CD8-positive, alpha-beta memory T cell (primary cell): ENCODE data around the gene UNC45B. TPM values are rescaled to one million over a fixed set of nuclear protein-coding genes. Genes with fewer than 3 reads are reported as not detected.
"Not testable (repeated sequence)": the region's sequence is repeated elsewhere in the genome, so short reads cannot be mapped to it uniquely, and the experiment has no call there.

Experiments
- CTCF ChIA-PET: fragments of 350-600 bp; sonication (Branson Sonifier 250); formaldehyde crosslinking; loops from one replicate; lab custom pipeline; 2021; ENCODE audit warnings: antibody characterized with exemption; lab: Charles Lee
- POLR2A ChIA-PET: fragments of 350-600 bp; sonication (Branson Sonifier 250); formaldehyde crosslinking; loops from one replicate; lab custom pipeline; 2021; ENCODE audit warnings: antibody characterized with exemption; lab: Charles Lee
- DNase-seq, 5 donors: peaks; one replicate each; pipeline versions ENCODE4 v3.0.0 to v3.0.0-alpha.2; 2020 to 2022; ENCODE audit warnings: mixed read lengths in 1 of 5
- H3K27ac ChIP-seq: one replicate; pipeline ENCODE4 v1.7.0; 2013; ENCODE audit warnings: low read depth, mild to moderate bottlenecking, low read length, moderate library complexity
- H3K27me3 ChIP-seq: 2 replicates; pipeline ENCODE4 v1.7.0; 2013; ENCODE audit warnings: low read length, mild to moderate bottlenecking; ENCODE audit not compliant: insufficient read depth, poor library complexity, severe bottlenecking
- H3K36me3 ChIP-seq: 2 replicates; pipeline ENCODE4 v1.7.0; 2013; ENCODE audit warnings: mild to moderate bottlenecking, low read length, moderate library complexity; ENCODE audit not compliant: insufficient read depth
- H3K4me1 ChIP-seq: 2 replicates; pipeline ENCODE4 v1.7.0; 2013; ENCODE audit warnings: mild to moderate bottlenecking, low read length, moderate library complexity; ENCODE audit not compliant: insufficient read depth
- H3K4me3 ChIP-seq: 2 replicates; pipeline ENCODE4 v1.7.0; 2013; ENCODE audit warnings: mild to moderate bottlenecking, low read length
- H3K9me3 ChIP-seq: 2 replicates; pipeline ENCODE4 v1.7.0; 2013; ENCODE audit warnings: mild to moderate bottlenecking, low read length
- H3K27ac Mint-ChIP-seq, 8 donors: one replicate each; pipeline ENCODE4 v1.8.0; 2020 to 2021; ENCODE audit warnings: mixed read lengths in 8 of 8, mild to moderate bottlenecking in 6 of 8, inconsistent platforms in 3 of 8, moderate library complexity in 3 of 8
- H3K27me3 Mint-ChIP-seq, 2 donors: one replicate each; pipeline ENCODE4 v1.8.0; 2020 to 2021; ENCODE audit warnings: mixed read lengths in 2 of 2, mild to moderate bottlenecking in 1 of 2, moderate library complexity in 1 of 2
- H3K36me3 Mint-ChIP-seq, 3 donors: one replicate each; pipeline ENCODE4 v1.8.0; 2020 to 2021; ENCODE audit warnings: mixed read lengths in 3 of 3, inconsistent platforms in 1 of 3, mild to moderate bottlenecking in 1 of 3
- H3K4me1 Mint-ChIP-seq, 3 donors: one replicate each; pipeline ENCODE4 v1.8.0; 2020 to 2021; ENCODE audit warnings: mixed read lengths in 3 of 3, inconsistent platforms in 1 of 3, mild to moderate bottlenecking in 1 of 3
- H3K4me3 Mint-ChIP-seq, 7 donors: one replicate each; pipeline ENCODE4 v1.8.0; 2020 to 2021; ENCODE audit warnings: mixed read lengths in 7 of 7, mild to moderate bottlenecking in 6 of 7, moderate library complexity in 4 of 7, inconsistent platforms in 2 of 7
- H3K9me3 Mint-ChIP-seq, 5 donors: one replicate each; pipeline ENCODE4 v1.8.0; 2020 to 2022; ENCODE audit warnings: mixed read lengths in 5 of 5, mild to moderate bottlenecking in 3 of 5, moderate library complexity in 2 of 5, inconsistent platforms in 1 of 5
- polyA plus RNA-seq: library from polyadenylated mRNA; unstranded; fragments of 300-500 nt; fragmentation: Illumina TruSeq; gene quantifications from one replicate; pipeline ENCODE4 v1.2.3, GENCODE V29; 2021
- total RNA-seq, 2 experiments: library from RNA; stranded (reverse); gene quantifications; one replicate each; pipeline ENCODE4 v1.2.3, GENCODE V29; 2021

Gene UNC45B
- total and polyA plus RNA-seq, 3 experiments from 2014 or later: 0.43 TPM; not detected in 2

DNA sequence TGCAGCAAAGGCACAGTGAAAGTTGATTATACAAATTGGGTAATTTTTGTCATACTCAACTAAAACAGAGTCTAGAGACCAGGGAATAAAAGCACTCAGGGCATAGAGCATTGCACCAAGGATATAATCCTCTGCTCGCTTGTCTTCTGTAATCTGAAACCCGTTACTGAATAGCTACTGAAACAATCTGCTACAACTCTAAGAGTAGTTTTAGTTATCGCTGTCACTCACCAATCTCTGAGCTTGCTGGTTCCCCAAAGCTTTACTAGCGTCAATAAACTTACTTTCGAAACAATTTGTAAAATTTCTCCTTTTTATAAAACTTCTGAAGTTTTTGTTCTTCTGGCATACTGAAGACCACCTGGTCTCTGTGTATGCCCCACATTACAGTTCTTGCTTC, 69.5 kb downstream of the UNC45B start:
- CTCF ChIA-PET: interaction anchor here (1.0 kb wide), 1 partner anchor 307 kb away, joined by 5 read pairs; no protein-coding TSS in a partner anchor
- peaks cover 80 to 95% (median 88%) of the 10 kb centered on the region in 3 donors for H3K4me1 Mint-ChIP-seq
- Histone ChIP-seq H3K4me3 (no peak overlapping the region), H3K9me3 (no peaks in the 10 kb centered on the region), H3K36me3 (no peaks in the 10 kb centered on the region), H3K27me3 (no peaks in the 10 kb centered on the region), H3K4me1 (peaks cover 77% of the 10 kb centered on the region), H3K27ac (no peak overlapping the region)
- no peaks in the 10 kb centered on the region for H3K27me3 Mint-ChIP-seq
- H3K27ac Mint-ChIP-seq: peak overlapping the region in 7 of 8 donors; percentile 41 to 99 (median 81)
- DNase-seq: no peak
- peaks cover 1 to 4% (median 2%) of the 10 kb centered on the region in 3 donors for H3K36me3 Mint-ChIP-seq
- H3K9me3 Mint-ChIP-seq: no peaks in the 10 kb centered on the region
- H3K4me3 Mint-ChIP-seq: peak overlapping the region in 3 of 7 donors; percentile 17 to 65 (median 47)
- POLR2A ChIA-PET: interaction anchor here (0.6 kb wide), 1 partner anchor 10 kb away, joined by 9 read pairs; no protein-coding TSS in a partner anchor

DNA sequence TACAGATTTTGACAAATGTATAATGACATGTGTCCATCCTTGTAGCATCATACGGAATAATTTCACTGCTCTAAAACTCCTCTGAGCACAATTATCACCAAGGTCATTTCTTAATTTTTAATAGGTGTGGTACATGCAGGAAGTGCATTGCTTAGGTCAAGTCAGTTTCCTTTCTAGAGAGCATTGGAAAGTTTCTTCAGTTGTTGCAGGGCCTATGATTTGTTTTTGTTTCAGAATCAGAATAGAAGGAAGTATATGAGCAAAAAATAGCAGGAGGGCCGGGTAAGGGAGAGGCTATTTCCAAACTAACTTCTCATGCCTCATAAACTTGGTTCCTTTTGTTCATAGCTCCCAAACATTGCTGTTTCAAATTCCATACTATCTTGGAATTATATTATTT, 71.3 kb downstream of the UNC45B start:
- H3K27ac Mint-ChIP-seq: peak overlapping the region; percentile 49 to 97 (median 91)
- H3K36me3 Mint-ChIP-seq: peaks cover 1 to 7% (median 7%) of the 10 kb centered on the region in 3 donors
- no peaks in the 10 kb centered on the region for H3K27me3 Mint-ChIP-seq
- no peaks in the 10 kb centered on the region for H3K36me3 ChIP-seq
- H3K4me3 ChIP-seq: peak overlapping the region; percentile 30
- no peak for DNase-seq
- H3K9me3 ChIP-seq: no peaks in the 10 kb centered on the region
- H3K27me3 ChIP-seq: no peaks in the 10 kb centered on the region
- H3K4me1 ChIP-seq: peaks cover 59% of the 10 kb centered on the region
- ChIA-PET POLR2A (interaction anchor here (1.4 kb wide), 1 partner anchor 21 kb away, joined by 5 read pairs; no protein-coding TSS in a partner anchor), CTCF (interaction anchor here (1.0 to 2.3 kb wide), 3 partner anchors 19 to 320 kb away, joined by 4 to 7 read pairs (median 4); no protein-coding TSS in a partner anchor)
- peaks cover 65 to 83% (median 76%) of the 10 kb centered on the region in 3 donors for H3K4me1 Mint-ChIP-seq
- peak overlapping the region; percentile 13 to 84 (median 79) for H3K4me3 Mint-ChIP-seq
- peaks cover 0 to 8% (median 3%) of the 10 kb centered on the region in 5 donors for H3K9me3 Mint-ChIP-seq
- peak overlapping the region; percentile 20 for H3K27ac ChIP-seq

DNA sequence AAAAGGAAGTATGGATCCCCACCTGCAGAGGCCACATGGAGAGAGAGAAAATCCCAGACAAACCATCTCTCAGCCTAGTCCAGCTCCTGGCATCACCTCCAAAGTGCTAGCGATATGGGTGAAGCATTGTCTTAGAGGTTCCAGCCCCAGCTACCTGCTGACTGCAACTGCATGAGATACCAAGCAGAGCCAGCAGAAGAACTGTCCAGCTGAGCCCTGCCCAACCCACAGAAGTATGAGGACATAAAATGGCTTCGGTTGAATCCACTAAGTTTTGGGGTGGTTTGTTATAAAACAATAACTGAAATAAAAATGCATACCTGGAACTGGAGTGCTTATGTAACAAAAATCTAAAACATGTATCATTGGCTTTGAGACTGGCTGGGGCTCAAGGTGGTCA, 74.8 kb downstream of the UNC45B start:
- Mint-ChIP-seq H3K27ac (peak overlapping the region in 1 of 8 donors; percentile 25), H3K9me3 (peaks cover 0 to 8% (median 3%) of the 10 kb centered on the region in 5 donors)
- POLR2A ChIA-PET: no interaction called here

DNA sequence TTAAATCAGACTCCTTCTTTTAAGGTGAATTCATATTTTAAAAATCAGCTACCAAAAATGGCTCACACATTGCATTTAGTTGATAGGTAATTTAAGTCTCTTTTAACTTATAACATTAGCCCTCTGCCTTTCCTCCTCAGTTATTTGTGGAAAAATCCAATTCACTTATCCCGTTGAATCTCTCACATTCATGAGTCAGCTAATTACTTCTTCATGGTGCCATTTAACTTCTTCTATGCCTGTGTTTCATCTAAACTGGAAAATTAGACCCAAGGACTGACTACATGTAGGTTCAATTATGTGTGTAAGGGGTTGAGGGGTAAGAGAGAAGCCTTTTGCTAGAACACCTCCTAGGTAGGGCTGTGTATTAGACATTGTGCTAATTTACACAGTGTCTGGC, 76.8 kb downstream of the UNC45B start:
- CTCF ChIA-PET: no interaction called here

More for the DNA sequence above, 74.8 kb downstream of the UNC45B start:
- Histone ChIP-seq H3K9me3 (no peaks in the 10 kb centered on the region), H3K4me3 (no peak overlapping the region), H3K27ac (no peak overlapping the region), H3K4me1 (peaks cover 31% of the 10 kb centered on the region), H3K36me3 (no peaks in the 10 kb centered on the region), H3K27me3 (no peaks in the 10 kb centered on the region)
- CTCF ChIA-PET: interaction anchor here (1.3 to 3.2 kb wide), 2 partner anchors 18 to 20 kb away, joined by 3 to 13 read pairs; partner anchors contain the start of gene SLFN5
- H3K27me3 Mint-ChIP-seq: no peaks in the 10 kb centered on the region
- peaks cover 43 to 62% (median 57%) of the 10 kb centered on the region in 3 donors for H3K4me1 Mint-ChIP-seq
- H3K36me3 Mint-ChIP-seq: peaks cover 1 to 16% (median 7%) of the 10 kb centered on the region in 3 donors
- DNase-seq: no peak
- H3K4me3 Mint-ChIP-seq: no peak overlapping the region

DNA sequence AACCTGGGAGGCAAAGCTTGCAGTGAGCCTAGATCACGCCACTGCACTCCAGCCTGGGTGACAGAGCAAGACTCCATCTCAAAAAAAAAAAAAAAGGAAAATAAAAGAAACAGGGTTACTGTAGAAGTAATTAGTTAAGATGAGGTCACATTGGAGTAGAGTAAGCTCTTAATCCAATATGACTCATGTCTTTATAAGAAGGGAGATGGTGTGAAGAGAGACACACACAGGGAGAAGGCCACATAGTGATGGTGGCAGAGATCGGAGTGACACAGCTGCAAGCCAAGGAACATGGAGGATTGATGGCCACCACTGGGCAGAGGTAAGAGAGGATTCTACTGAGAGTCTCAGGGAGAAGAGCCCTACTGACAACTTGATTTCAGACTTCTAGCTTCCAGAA, 79.9 kb downstream of the UNC45B start:
- CTCF ChIA-PET: interaction anchor here (1.2 to 2.0 kb wide), 3 partner anchors 10 to 351 kb away, joined by 3 to 6 read pairs (median 4); partner anchors contain the start of genes PEX12 and SLFN5
- no peak for DNase-seq
- no peaks in the 10 kb centered on the region for H3K36me3 ChIP-seq
- H3K4me1 Mint-ChIP-seq: peaks cover 18 to 51% (median 33%) of the 10 kb centered on the region in 3 donors
- H3K27ac Mint-ChIP-seq: peak overlapping the region in 3 of 8 donors; percentile 17 to 72 (median 63)
- no peak overlapping the region for H3K4me3 ChIP-seq
- peaks cover 0 to 7% (median 3%) of the 10 kb centered on the region in 5 donors for H3K9me3 Mint-ChIP-seq
- H3K27ac ChIP-seq: no peak overlapping the region
- H3K9me3 ChIP-seq: no peaks in the 10 kb centered on the region
- POLR2A ChIA-PET: interaction anchor here (0.7 kb wide), 1 partner anchor 10 kb away, joined by 9 read pairs; no protein-coding TSS in a partner anchor
- H3K36me3 Mint-ChIP-seq: peaks cover 5 to 37% (median 12%) of the 10 kb centered on the region in 3 donors
- peaks cover 19% of the 10 kb centered on the region for H3K4me1 ChIP-seq
- H3K4me3 Mint-ChIP-seq: no peak overlapping the region
- H3K27me3 Mint-ChIP-seq: no peaks in the 10 kb centered on the region
- H3K27me3 ChIP-seq: no peaks in the 10 kb centered on the region

More for the DNA sequence above, 76.8 kb downstream of the UNC45B start:
- H3K9me3 ChIP-seq: no peaks in the 10 kb centered on the region
- no peaks in the 10 kb centered on the region for H3K27me3 Mint-ChIP-seq
- H3K27ac ChIP-seq: no peak overlapping the region
- no peak overlapping the region for H3K4me3 ChIP-seq
- H3K27ac Mint-ChIP-seq: peak overlapping the region in 1 of 8 donors; percentile 64
- H3K36me3 ChIP-seq: no peaks in the 10 kb centered on the region
- H3K4me1 Mint-ChIP-seq: peaks cover 30 to 56% (median 43%) of the 10 kb centered on the region in 3 donors
- peaks cover 0 to 8% (median 3%) of the 10 kb centered on the region in 5 donors for H3K9me3 Mint-ChIP-seq
- no peak for DNase-seq
- POLR2A ChIA-PET: no interaction called here
- peaks cover 19% of the 10 kb centered on the region for H3K4me1 ChIP-seq
- H3K36me3 Mint-ChIP-seq: peaks cover 4 to 20% (median 7%) of the 10 kb centered on the region in 3 donors
- no peaks in the 10 kb centered on the region for H3K27me3 ChIP-seq
- H3K4me3 Mint-ChIP-seq: peak overlapping the region in 1 of 7 donors; percentile 39

DNA sequence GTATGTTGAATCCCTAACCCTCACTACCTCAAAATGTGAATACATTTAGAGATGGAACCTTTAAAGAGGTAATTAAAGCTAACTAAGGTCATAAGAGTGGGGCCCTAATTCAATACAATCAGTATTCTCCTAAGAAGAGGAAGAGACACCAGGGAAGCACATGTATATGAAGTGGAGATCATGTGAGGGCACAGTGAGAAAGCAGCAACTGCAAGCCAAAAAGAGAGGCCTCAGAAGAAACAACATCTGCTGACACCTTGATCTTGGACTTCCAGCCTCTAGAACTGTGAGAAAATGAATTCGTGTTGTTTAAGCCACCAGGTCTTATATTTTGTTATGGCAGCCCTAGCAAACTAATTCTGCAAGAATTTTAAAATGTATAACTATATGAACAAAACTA, 82.0 kb downstream of the UNC45B start:
- Mint-ChIP-seq H3K36me3 (peaks cover 0 to 28% (median 12%) of the 10 kb centered on the region in 3 donors), H3K27me3 (no peaks in the 10 kb centered on the region), H3K4me1 (peaks cover 17 to 57% (median 28%) of the 10 kb centered on the region in 3 donors), H3K27ac (peak overlapping the region in 1 of 8 donors; percentile 44), H3K4me3 (no peak overlapping the region), H3K9me3 (no peaks in the 10 kb centered on the region)
- H3K9me3 ChIP-seq: no peaks in the 10 kb centered on the region
- peaks cover 27% of the 10 kb centered on the region for H3K4me1 ChIP-seq
- H3K27ac ChIP-seq: no peak overlapping the region
- no peak overlapping the region for H3K4me3 ChIP-seq
- no peak for DNase-seq
- H3K27me3 ChIP-seq: no peaks in the 10 kb centered on the region
- CTCF ChIA-PET: no interaction called here
- POLR2A ChIA-PET: no interaction called here
- H3K36me3 ChIP-seq: no peaks in the 10 kb centered on the region

DNA sequence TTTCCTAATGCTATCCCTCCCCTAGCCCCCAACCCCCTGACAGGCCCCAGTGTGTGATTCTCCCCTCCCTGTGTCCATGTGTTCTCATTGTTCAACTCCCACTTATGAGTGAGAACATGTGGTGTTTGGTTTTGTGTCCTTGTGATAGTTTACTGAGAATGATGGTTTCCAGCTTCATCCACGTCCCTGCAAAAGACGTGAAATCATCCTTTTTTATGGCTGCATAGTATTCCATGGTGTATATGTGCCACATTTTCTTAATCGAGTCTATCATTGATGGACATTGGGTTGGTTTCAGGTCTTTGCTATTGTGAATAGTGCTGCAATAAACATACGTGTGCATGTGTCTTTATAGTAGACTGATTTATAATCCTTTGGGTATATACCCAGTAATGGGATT, 86.7 kb downstream of the UNC45B start:
- H3K36me3 ChIP-seq, H3K4me3 Mint-ChIP-seq, H3K27me3 ChIP-seq, H3K9me3 Mint-ChIP-seq, DNase-seq, H3K9me3 ChIP-seq, H3K27me3 Mint-ChIP-seq, POLR2A ChIA-PET, H3K27ac ChIP-seq, H3K4me3 ChIP-seq: not testable (repeated sequence)
- Mint-ChIP-seq H3K4me1 (peaks cover 59 to 85% (median 64%) of the 10 kb centered on the region in 3 donors), H3K27ac (peak overlapping the region in 3 of 8 donors; percentile 17 to 86 (median 84)), H3K36me3 (peaks cover 2 to 20% (median 11%) of the 10 kb centered on the region in 3 donors)
- H3K4me1 ChIP-seq: peaks cover 61% of the 10 kb centered on the region
- CTCF ChIA-PET: interaction anchor here (1.7 kb wide), 1 partner anchor 305 kb away, joined by 7 read pairs; no protein-coding TSS in a partner anchor

DNA sequence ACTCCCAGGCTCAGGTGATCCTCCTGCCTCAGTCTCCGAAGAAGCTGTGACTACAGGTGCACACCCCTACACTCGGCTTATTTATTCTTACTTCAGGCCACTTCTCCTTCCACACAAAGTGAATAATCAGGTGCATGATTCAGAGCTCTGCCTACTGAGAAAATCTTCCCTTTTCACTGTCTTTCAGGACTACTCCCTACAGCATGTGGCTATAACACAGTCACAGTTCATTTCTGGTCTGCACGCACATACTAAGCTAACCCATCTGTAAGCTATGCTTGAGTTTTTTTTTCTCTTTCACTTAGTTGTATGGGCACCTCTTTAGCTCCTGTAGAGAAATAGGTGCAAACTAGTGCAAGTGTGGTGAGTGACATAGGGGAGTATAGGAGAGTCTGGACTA, 87.7 kb downstream of the UNC45B start:
- H3K4me3 ChIP-seq: peak overlapping the region; percentile 1
- CTCF ChIA-PET: interaction anchor here (1.0 to 1.7 kb wide), 2 partner anchors 58 to 304 kb away, joined by 3 to 7 read pairs; no protein-coding TSS in a partner anchor

More for the DNA sequence above, 87.7 kb downstream of the UNC45B start:
- Histone ChIP-seq H3K36me3 (no peaks in the 10 kb centered on the region), H3K9me3 (no peaks in the 10 kb centered on the region), H3K27ac (no peak overlapping the region), H3K4me1 (peaks cover 66% of the 10 kb centered on the region), H3K27me3 (no peaks in the 10 kb centered on the region)
- Mint-ChIP-seq H3K27ac (peak overlapping the region in 6 of 8 donors; percentile 62 to 98 (median 85)), H3K27me3 (no peaks in the 10 kb centered on the region), H3K9me3 (no peaks in the 10 kb centered on the region), H3K4me3 (peak overlapping the region in 4 of 7 donors; percentile 19 to 58 (median 40)), H3K36me3 (peaks cover 5 to 13% (median 12%) of the 10 kb centered on the region in 3 donors), H3K4me1 (peaks cover 66 to 88% (median 67%) of the 10 kb centered on the region in 3 donors)
- DNase-seq: no peak
- POLR2A ChIA-PET: interaction anchor here (0.5 to 1.1 kb wide), 3 partner anchors 21 to 1253 kb away, joined by 3 to 6 read pairs (median 5); no protein-coding TSS in a partner anchor
